Nephron (organoid): ENCODE results near the gene OR6K2.

Experiments used
- H3K27ac Mint-ChIP-seq, 3 experiments: 2 replicates each; pipeline ENCODE4 v1.8.0; 2020; ENCODE audit warnings: mixed read lengths in 3 of 3, mild to moderate bottlenecking in 2 of 3, moderate library complexity in 1 of 3
- H3K27me3 Mint-ChIP-seq: 2 replicates; pipeline ENCODE4 v1.8.0; 2021; ENCODE audit warnings: low read depth, mild to moderate bottlenecking, moderate library complexity, mixed read lengths
- H3K36me3 Mint-ChIP-seq: 2 replicates; pipeline ENCODE4 v1.8.0; 2020; ENCODE audit warnings: low read depth, mixed read lengths
- H3K4me1 Mint-ChIP-seq: 2 replicates; pipeline ENCODE4 v1.8.0; 2020; ENCODE audit warnings: mixed read lengths
- H3K4me3 Mint-ChIP-seq, 3 experiments: 2 replicates each; pipeline ENCODE4 v1.8.0; 2020; ENCODE audit warnings: mild to moderate bottlenecking in 3 of 3, mixed read lengths in 3 of 3, moderate library complexity in 2 of 3
- H3K9me3 Mint-ChIP-seq: 2 replicates; pipeline ENCODE4 v1.8.0; 2020; ENCODE audit warnings: mixed read lengths
- TF ChIP-seq, protein P1 (sequence below), 3 experiments: fragments of 200-600 bp; sonication (generic); IDR thresholded peaks; one replicate each; pipeline ENCODE4 v1.5.0; 2021; ENCODE audit warnings: antibody characterized with exemption in 3 of 3; ENCODE audit not compliant: unreplicated experiment in 3 of 3

The OR6K2 gene, protein sequence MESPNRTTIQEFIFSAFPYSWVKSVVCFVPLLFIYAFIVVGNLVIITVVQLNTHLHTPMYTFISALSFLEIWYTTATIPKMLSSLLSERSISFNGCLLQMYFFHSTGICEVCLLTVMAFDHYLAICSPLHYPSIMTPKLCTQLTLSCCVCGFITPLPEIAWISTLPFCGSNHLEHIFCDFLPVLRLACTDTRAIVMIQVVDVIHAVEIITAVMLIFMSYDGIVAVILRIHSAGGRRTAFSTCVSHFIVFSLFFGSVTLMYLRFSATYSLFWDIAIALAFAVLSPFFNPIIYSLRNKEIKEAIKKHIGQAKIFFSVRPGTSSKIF

DNA sequence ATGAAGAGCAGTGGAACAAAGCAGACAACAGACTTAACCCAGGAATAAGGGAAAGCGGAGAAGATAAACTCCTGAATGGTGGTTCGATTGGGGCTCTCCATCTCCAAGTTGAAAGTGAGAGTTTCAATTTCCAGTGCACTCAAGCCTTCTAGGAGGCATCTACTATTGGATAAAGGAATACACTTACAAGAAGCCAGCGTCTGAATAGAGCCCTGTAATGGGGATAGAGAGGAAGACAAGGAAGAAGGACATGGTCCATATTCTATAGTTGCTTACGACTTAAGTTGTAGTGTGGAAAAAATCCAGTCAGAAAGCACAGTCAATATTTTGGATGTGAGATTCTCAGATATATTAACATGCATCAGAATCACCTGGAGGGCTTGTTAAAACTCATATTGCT, at the start of gene OR6K2:
Gene OR6K2 (minus strand): TSS at position 101 of the 400 bp plus-strand sequence. CDS start 0 bp downstream, at position 101.
- TF ChIP-seq, protein P1, sequence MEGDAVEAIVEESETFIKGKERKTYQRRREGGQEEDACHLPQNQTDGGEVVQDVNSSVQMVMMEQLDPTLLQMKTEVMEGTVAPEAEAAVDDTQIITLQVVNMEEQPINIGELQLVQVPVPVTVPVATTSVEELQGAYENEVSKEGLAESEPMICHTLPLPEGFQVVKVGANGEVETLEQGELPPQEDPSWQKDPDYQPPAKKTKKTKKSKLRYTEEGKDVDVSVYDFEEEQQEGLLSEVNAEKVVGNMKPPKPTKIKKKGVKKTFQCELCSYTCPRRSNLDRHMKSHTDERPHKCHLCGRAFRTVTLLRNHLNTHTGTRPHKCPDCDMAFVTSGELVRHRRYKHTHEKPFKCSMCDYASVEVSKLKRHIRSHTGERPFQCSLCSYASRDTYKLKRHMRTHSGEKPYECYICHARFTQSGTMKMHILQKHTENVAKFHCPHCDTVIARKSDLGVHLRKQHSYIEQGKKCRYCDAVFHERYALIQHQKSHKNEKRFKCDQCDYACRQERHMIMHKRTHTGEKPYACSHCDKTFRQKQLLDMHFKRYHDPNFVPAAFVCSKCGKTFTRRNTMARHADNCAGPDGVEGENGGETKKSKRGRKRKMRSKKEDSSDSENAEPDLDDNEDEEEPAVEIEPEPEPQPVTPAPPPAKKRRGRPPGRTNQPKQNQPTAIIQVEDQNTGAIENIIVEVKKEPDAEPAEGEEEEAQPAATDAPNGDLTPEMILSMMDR (IDR thresholded peaks at IDR 0.05; ENCODE audit: unreplicated experiment in 3 of 3): no peak

DNA sequence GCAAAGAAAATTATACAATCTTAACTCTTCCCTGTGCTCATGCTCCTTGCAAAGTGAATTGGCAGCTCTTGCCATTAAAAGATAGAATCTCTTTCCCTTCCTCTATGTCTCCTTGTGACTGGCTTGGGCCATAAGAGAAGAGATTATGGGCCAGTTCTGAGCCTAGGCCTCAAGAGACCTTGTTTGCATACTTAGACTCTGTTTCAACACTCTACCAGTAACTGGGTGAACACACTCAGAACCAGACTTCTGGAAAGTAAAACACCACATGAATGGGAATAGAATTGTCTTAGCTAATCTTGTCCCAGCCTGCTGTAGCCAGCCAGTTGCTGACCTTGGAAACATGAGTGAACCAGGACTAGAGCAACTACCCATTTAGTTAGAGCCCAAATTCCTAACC, 35.4 kb upstream of the OR6K2 start:
- no peaks in the 10 kb centered on the region for H3K9me3 Mint-ChIP-seq
- no peaks in the 10 kb centered on the region for H3K4me1 Mint-ChIP-seq
- no peaks in the 10 kb centered on the region for H3K27me3 Mint-ChIP-seq
- no peak overlapping the region for H3K4me3 Mint-ChIP-seq
- TF ChIP-seq, protein P1 (IDR thresholded peaks at IDR 0.05; ENCODE audit: unreplicated experiment in 3 of 3): no peak
- no peaks in the 10 kb centered on the region for H3K36me3 Mint-ChIP-seq
- H3K27ac Mint-ChIP-seq: no peak overlapping the region

More for the DNA sequence above, at the start of gene OR6K2:
- Mint-ChIP-seq H3K27me3 (no peaks in the 10 kb centered on the region), H3K4me1 (no peaks in the 10 kb centered on the region), H3K27ac (no peak within 1 kb of the TSS), H3K4me3 (no peak within 1 kb of the TSS), H3K36me3 (no peaks in the 10 kb centered on the region), H3K9me3 (no peaks in the 10 kb centered on the region)

DNA sequence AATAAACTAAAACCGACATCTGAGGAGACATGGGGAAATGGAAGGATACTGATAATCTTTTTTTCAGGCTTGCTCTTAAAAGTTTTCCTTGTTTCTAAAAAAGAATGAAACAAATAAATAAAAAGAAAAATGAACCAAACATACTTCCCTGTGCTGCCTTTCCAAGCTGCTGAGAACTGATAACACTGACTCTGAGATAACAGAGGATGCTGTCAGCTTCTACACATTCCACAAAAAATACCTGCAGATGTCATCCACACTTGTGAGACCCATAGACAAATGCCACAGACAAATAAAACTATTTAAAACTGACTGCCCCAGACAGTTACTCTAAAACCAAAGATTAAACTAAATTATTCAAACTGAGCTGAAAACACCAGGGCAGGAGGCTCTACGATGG, 32.1 kb upstream of the OR6K2 start:
- H3K4me3 Mint-ChIP-seq: no peak overlapping the region
- no peaks in the 10 kb centered on the region for H3K27me3 Mint-ChIP-seq
- no peaks in the 10 kb centered on the region for H3K36me3 Mint-ChIP-seq
- TF ChIP-seq, protein P1 (IDR thresholded peaks at IDR 0.05; ENCODE audit: unreplicated experiment in 3 of 3): no peak
- H3K9me3 Mint-ChIP-seq: no peaks in the 10 kb centered on the region
- H3K27ac Mint-ChIP-seq: no peak overlapping the region
- no peaks in the 10 kb centered on the region for H3K4me1 Mint-ChIP-seq

DNA sequence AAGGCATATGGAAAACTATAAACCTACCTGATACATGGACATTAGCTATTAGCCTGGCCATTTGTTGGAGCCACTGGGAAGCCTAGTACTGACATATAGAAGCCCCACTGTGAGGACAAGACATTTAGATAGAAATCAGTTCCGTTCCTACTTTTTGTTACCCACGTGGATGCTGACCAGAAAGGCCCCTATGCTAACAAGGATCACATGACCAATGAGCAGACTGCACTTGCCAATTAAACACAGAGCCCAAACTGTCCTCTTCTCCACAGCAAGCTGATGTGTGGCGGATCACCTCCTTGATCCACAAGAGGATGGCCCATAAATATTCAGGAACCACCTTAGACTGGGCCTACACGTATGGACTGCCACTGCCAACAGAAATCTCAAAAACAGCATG, 31.3 kb upstream of the OR6K2 start:
- TF ChIP-seq, protein P1 (IDR thresholded peaks at IDR 0.05; ENCODE audit: unreplicated experiment in 3 of 3): no peak
- Mint-ChIP-seq H3K9me3 (no peaks in the 10 kb centered on the region), H3K36me3 (no peaks in the 10 kb centered on the region), H3K4me3 (no peak overlapping the region), H3K4me1 (no peaks in the 10 kb centered on the region), H3K27me3 (no peaks in the 10 kb centered on the region), H3K27ac (no peak overlapping the region)

DNA sequence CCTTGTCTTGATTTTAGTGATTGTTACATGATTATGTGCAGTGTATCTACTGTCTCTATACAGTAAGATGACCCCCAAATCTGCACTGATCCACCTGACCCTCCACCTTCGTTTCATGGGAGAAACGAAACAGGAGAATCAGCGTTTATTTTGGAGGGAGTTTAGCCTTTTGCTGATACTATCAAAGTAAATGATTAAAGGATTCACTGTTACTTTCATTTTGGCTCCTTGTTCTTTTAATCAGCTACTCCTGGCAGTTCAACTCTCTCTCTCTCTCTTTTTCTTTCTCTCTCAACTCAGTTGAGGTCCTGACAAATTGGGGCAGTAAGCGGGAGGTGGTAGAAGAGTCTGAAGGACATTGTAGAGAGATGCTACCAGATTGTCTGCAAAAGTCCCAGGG, 30.0 kb upstream of the OR6K2 start:
- Mint-ChIP-seq H3K27ac (no peak overlapping the region), H3K4me3 (no peak overlapping the region), H3K4me1 (no peaks in the 10 kb centered on the region), H3K36me3 (no peaks in the 10 kb centered on the region), H3K27me3 (no peaks in the 10 kb centered on the region), H3K9me3 (no peaks in the 10 kb centered on the region)
- TF ChIP-seq, protein P1 (IDR thresholded peaks at IDR 0.05; ENCODE audit: unreplicated experiment in 3 of 3): no peak
